ENCODE measurements around the gene AKAP9.
"Not testable (repeated sequence)": the region's sequence is repeated elsewhere in the genome, so short reads cannot be mapped to it uniquely, and the experiment has no call there.

AKAP9 gene

DNA sequence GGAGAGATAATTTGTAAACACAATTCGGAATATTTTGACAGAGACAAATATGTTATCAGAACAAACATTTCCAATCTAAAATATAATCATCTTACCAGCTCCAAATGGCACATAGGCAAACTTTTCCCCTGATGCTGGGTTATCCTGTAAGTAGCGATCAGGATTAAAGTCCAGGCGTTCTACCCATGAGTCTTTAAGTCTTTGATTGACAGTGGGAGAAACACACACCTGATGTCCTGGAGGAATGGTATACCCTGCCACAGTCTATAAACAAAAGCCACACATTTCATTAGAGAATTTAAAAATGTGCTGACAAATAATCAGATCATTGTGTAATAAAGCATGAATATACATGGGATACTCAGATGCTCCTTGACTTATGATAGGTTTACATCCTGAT is 176.3 kb downstream of the AKAP9 start:
- Histone ChIP-seq H3K27me3 (ENCODE audit: low read depth) (no peaks in the 10 kb centered on the region), H3K9me3 (no peaks in the 10 kb centered on the region), H3K4me1 (no peaks in the 10 kb centered on the region), H3K36me3 (replicated peaks) (peaks cover 35% of the 10 kb centered on the region), H3K4me3 (no peak overlapping the region)
- no peak for DNase-seq (ENCODE audit: low spot score in 2 of 2)
- in situ Hi-C loops (cut with MboI; ENCODE audit: low sequenced_read_pairs) = no loop called here

DNA sequence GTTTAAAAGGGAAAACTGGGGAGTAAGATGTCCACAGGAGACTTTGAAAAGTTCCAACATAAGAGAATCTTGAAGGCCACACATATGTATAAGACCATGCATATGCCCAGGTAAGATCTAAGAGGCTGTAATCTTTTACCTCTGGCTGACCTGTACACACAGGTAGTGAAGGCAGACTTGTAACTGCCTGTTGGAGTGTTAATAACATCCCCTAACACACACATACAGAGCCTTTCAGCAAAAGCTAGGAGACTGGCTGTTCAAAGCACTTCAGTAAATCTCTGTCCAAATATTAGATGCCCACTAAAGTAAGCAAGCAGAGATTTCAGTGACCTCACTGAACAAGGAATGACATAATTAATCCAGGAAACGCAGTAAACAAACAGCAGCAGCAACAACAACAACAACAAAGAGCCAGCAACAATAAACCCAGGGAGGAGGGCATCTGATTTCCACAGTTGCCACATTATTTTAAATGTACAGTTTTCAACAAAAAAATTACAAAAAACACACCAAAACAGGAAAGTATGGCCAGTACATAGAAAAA is 178.6 kb downstream of the AKAP9 start:
- Histone ChIP-seq H3K27me3 (ENCODE audit: low read depth) (no peaks in the 10 kb centered on the region), H3K9me3 (no peaks in the 10 kb centered on the region), H3K4me3 (no peak overlapping the region), H3K4me1 (no peaks in the 10 kb centered on the region), H3K36me3 (replicated peaks) (peaks cover 49% of the 10 kb centered on the region)
- DNase-seq (ENCODE audit: low spot score in 2 of 2) = no peak
- in situ Hi-C loops (cut with MboI; ENCODE audit: low sequenced_read_pairs) = no loop called here

DNA sequence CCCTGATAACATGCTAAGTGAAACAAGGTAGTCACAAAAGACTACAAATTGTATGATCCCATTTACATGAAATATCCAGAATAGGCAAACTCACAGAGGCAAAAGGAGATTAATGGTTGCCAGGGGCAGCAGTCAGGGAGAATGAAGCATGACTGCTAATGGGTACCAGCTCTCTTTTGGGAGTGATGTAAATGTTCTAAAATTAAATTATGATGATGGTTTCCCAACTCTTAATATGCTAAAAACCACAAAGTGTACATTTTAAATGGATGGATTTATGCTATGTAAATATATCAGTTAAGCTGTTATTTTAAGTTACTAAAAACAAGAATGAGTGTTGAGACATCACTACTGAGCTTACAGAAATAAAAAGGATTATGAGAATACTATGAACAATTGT is 181.0 kb downstream of the AKAP9 start:
- Histone ChIP-seq H3K9me3 (no peaks in the 10 kb centered on the region), H3K27me3 (ENCODE audit: low read depth) (no peaks in the 10 kb centered on the region), H3K4me3 (no peak overlapping the region), H3K36me3 (replicated peaks) (peaks cover 50% of the 10 kb centered on the region), H3K4me1 (no peaks in the 10 kb centered on the region)
- in situ Hi-C loops (cut with MboI; ENCODE audit: low sequenced_read_pairs) = no loop called here
- DNase-seq (ENCODE audit: low spot score in 2 of 2) = no peak

DNA sequence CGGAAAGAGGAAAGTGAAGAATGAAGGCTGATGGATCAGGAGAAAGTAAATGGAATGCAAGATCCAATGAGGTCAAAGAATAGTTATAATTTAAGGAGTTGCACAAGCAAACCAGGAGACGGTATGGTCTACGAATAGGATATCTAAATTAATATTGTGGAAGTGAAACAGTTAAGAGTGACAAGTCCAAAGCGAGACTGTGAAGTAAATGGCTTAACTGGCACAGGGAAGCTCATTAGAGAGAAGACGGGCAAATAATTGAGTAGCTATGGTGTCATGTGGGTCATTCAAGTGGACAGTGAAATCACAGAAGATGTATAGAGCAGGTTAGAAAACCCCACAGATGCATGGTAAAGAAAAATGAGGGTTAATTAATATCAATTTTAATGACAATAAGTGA is 190.4 kb downstream of the AKAP9 start:
- in situ Hi-C loops (cut with MboI; ENCODE audit: low sequenced_read_pairs) = no loop called here
- no peak for DNase-seq (ENCODE audit: low spot score in 2 of 2)
- no peak overlapping the region for H3K4me3 ChIP-seq
- peaks cover 16% of the 10 kb centered on the region for H3K4me1 ChIP-seq
- no peaks in the 10 kb centered on the region for H3K27me3 ChIP-seq (ENCODE audit: low read depth)
- no peaks in the 10 kb centered on the region for H3K9me3 ChIP-seq
- peaks cover 47% of the 10 kb centered on the region for H3K36me3 ChIP-seq (replicated peaks)

DNA sequence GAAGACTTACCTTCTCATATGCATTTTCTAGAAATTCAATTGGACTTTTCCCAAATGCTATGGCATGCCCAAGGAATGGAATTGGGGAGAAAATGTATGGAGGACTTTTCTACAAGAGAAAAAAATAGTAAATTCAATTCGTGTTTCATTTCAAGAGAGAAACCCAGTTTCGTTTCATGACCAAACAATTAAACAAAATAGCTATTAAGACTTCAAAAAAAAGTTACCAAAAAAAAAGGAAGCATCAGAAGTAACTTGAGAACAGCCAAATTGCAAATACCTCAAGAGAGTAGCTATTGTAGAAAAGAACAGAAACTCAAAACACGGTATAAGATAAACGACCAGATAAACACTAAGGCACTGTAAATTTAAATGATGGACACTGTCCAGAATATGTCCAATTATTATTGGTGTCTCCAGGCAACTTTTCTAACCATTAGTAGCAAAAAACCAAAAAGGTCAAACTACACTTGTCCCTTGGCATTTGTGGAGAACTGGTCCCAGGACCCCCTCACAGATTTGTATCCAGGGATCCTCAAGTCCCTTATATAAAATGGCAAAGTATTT is 191.2 kb downstream of the AKAP9 start:
- Histone ChIP-seq H3K9me3 (no peaks in the 10 kb centered on the region), H3K36me3 (replicated peaks) (peaks cover 40% of the 10 kb centered on the region), H3K4me1 (peaks cover 16% of the 10 kb centered on the region), H3K27me3 (ENCODE audit: low read depth) (no peaks in the 10 kb centered on the region), H3K4me3 (no peak overlapping the region)
- in situ Hi-C loops (cut with MboI; ENCODE audit: low sequenced_read_pairs) = no loop called here
- DNase-seq (ENCODE audit: low spot score in 2 of 2) = no peak

DNA sequence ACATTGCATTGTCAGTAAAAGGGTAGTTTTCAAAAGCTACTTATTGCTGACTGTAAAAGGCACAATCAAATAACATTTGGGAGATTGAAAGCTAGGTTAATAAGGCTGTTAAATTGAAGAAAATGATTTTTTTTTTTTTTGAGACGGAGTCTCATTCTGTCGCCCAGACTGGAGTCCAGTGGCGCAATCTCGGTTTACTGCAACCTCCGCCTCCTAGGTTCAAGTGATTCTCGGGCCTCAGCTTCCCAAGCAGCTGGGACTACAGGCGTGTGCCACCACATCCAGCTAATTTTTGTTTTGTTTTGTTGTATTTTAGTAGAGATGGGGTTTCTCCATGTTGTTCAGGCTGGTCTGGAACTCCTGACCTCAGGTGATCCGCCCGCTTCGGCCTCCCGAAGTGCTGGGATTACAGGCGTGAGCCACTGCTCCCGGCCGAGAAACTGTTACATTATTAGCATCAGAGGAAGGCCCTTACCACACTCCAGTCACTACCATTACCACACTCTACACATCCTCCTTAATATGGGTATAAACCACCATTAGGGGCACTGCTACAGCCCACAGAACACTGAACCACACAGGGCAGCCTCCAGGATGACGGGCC is 192.6 kb downstream of the AKAP9 start:
- Histone ChIP-seq H3K27me3 (ENCODE audit: low read depth) (no peaks in the 10 kb centered on the region), H3K4me3 (peak overlapping the region; percentile 87), H3K9me3 (no peaks in the 10 kb centered on the region), H3K36me3 (replicated peaks) (peaks cover 28% of the 10 kb centered on the region), H3K4me1 (peaks cover 16% of the 10 kb centered on the region)
- in situ Hi-C loops (cut with MboI; ENCODE audit: low sequenced_read_pairs) = no loop called here
- peak in 1 of 2 experiments; percentile 40 for DNase-seq (ENCODE audit: low spot score in 2 of 2)

DNA sequence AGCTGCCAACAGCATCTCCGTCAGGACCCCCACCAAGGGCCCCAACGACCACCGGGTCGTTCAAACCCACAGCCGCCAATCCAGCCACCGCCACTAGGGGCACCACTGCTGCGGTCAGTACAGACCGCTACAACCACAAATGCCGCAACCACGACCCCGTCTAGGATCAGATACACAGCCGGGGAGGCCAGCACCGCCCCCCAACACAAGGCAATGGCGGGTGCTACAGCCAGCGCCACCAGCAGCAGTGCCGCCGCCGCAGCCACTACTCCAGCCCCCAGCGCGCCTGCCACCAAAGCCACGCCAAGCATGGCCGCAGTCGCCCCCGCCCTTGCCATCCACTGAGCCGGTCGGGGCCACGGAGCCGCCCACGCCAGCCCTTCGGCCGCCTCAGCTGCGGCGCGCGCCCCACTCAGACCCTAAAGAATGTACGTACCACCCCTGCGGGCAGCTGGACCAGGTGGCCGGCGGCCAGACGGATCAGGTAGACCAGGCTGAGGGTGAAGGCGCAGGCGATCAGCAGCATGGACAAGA is 193.1 kb downstream of the AKAP9 start:
- peak; percentile 43 to 91 for DNase-seq (ENCODE audit: low spot score in 2 of 2)
- in situ Hi-C loops (cut with MboI; ENCODE audit: low sequenced_read_pairs) = no loop called here
- peak overlapping the region; percentile 87 for H3K4me3 ChIP-seq

DNA sequence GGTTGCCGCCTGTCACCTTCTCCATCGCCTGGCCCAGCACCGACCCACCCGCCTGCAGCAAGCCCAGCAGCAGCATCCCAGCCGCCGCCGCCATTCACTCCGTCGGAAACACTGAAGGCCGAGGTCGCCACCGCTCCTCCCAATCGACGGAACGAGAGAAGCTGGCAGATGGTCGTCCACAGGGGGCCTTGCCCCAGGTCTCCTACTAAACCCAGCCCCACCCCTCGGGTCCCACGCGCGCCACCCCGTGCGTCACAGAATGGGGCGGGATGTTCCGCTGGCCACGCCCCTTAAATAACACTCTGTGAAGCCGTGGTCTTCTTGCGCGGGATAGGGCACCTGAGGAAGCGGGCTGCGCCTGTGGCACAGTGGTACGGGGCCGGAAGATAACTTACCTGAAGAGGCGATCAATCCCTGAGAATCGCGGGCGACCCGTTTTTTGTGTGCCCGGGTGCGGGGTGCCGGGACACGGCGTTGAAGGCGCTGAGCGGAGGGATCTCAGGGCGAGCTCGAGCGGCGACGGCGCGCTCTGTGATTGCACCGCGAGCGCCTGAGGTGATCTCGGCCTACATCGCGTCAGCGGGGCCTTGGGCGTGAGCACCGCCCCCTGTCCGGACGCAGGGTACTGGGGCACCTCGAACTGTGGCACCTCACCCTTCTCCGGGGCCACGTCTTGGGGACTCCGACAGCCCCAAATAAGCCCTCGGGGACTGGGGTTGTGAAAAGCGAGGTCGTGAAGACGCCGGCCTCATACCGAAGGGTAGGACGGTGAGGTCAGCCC is 193.8 kb downstream of the AKAP9 start, which contains the start of gene CYP51A1:
Gene CYP51A1, minus strand, starts transcription at position 207 of the 781 bp plus-strand sequence. Its CDS starts 113 bp downstream, at position 94.
- Histone ChIP-seq H3K4me3 (peak within 1 kb of the TSS; percentile 87), H3K27me3 (ENCODE audit: low read depth) (no peaks in the 10 kb centered on the region), H3K4me1 (peaks cover 16% of the 10 kb centered on the region), H3K9me3 (0 out of 2 replicates have a peak, but pooled peaks cover under 1% of the 10 kb centered on the region), H3K36me3 (replicated peaks) (peaks cover 16% of the 10 kb centered on the region)
- peak; percentile 79 to 94 for DNase-seq (ENCODE audit: low spot score in 2 of 2)
- in situ Hi-C loops (cut with MboI; ENCODE audit: low sequenced_read_pairs) = no loop called here

More for the DNA sequence above, 193.1 kb downstream of the AKAP9 start:
- Histone ChIP-seq H3K9me3 (no peaks in the 10 kb centered on the region), H3K36me3 (replicated peaks) (peaks cover 22% of the 10 kb centered on the region), H3K27me3 (ENCODE audit: low read depth) (no peaks in the 10 kb centered on the region), H3K4me1 (peaks cover 16% of the 10 kb centered on the region)

DNA sequence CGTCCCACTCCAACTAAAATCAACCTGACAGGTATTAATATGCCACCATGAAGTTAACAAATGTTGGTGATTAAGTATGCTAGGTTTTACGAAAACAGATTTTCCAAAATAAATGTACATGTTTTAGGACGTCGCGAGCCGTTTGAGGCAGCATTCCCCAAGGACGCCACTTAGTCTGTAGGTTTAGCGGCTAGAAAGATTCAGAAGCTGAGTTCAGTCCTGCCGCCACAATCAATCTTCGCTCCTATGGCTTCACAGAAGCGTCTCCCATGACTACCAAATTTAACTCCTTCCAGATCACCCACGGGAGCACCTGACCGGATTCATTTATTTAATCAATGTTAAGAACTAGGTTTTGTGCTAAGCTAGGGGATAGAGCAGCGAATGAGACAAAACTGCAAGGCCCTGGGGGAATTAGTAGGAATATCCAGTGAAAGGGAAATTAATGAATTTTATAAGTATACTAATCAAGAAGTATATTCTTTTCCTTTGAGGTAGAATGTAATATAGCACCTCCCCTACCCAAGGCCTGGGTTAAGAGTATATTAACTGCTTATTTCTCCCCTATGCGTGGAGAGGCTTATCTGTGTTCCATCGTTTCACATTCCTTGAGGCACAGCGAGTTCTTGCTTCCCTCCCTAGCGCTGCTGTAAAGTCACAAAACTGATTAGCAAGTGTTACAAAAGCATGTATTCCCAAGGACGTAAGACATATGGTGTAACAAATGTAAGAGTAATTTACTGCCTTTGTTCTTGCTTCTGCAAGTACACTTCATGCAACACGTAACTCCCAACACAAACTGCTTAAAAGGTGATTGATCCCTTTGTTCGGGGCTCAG is 194.6 kb downstream of the AKAP9 start:
- peak; percentile 30 for DNase-seq (ENCODE audit: low spot score in 2 of 2)
- in situ Hi-C loops (cut with MboI; ENCODE audit: low sequenced_read_pairs) = no loop called here
- H3K4me1 ChIP-seq = peaks cover 16% of the 10 kb centered on the region

DNA sequence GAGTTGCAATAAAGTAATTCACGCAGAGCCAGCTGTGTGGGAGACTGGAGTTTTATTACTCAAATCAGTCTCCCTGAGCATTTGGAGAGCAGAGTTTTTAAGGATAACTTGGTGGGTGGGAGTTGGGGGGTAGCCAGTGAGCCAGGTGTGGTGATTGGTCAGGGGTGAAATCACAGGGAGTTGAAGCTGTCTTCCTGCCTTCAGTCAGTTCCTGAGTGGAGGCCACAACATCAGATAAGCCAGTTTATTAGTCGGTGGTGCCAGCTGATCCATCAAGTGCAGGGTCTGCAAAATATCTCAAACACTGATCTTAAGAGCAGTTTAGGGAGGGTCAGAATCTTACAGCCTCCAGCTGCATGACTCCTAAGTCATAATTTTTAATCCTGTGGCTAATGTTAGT is 196.9 kb downstream of the AKAP9 start:
- H3K27me3 ChIP-seq (ENCODE audit: low read depth) = no peaks in the 10 kb centered on the region
- H3K4me1 ChIP-seq = peaks cover 9% of the 10 kb centered on the region
- H3K4me3 ChIP-seq = no peak overlapping the region
- 0 out of 2 replicates have a peak, but pooled peaks cover 2% of the 10 kb centered on the region for H3K9me3 ChIP-seq
- in situ Hi-C loops (cut with MboI; ENCODE audit: low sequenced_read_pairs) = no loop called here
- H3K36me3 ChIP-seq (replicated peaks) = 0 out of 2 replicates have a peak, but pooled peaks cover 2% of the 10 kb centered on the region
- no peak for DNase-seq (ENCODE audit: low spot score in 2 of 2)

More for the DNA sequence above, 194.6 kb downstream of the AKAP9 start:
- Histone ChIP-seq H3K27me3 (ENCODE audit: low read depth) (no peaks in the 10 kb centered on the region), H3K4me3 (peak overlapping the region; percentile 87), H3K36me3 (replicated peaks) (peaks cover 8% of the 10 kb centered on the region), H3K9me3 (0 out of 2 replicates have a peak, but pooled peaks cover 2% of the 10 kb centered on the region)

DNA sequence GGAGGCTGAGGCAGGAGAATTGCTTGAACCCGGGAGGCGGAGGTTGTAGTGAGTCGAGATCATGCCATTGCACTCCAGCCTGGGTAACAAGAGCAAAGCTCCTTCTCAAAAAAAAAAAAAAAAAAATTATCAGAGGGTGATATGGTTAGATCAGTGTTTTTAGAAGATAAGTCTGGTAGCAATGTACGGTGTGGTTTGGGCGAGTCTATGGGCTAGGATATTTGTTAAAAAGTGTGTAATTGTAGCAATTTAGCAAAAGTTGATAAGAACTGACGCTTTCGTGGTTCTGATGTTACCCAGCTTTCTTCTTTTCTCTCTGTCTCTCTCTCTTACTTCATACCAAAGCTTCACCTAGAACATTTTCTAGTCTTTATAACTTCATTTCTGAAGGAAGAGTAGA is 200.5 kb downstream of the AKAP9 start:
- no peak for DNase-seq (ENCODE audit: low spot score in 2 of 2)
- H3K4me3 ChIP-seq = no peak overlapping the region
- in situ Hi-C loops (cut with MboI; ENCODE audit: low sequenced_read_pairs) = no loop called here
- H3K4me1 ChIP-seq = no peaks in the 10 kb centered on the region
- no peaks in the 10 kb centered on the region for H3K27me3 ChIP-seq (ENCODE audit: low read depth)
- no peaks in the 10 kb centered on the region for H3K36me3 ChIP-seq (replicated peaks)
- peaks cover 2% of the 10 kb centered on the region; the same call in 1 of the 2 replicates for H3K9me3 ChIP-seq

DNA sequence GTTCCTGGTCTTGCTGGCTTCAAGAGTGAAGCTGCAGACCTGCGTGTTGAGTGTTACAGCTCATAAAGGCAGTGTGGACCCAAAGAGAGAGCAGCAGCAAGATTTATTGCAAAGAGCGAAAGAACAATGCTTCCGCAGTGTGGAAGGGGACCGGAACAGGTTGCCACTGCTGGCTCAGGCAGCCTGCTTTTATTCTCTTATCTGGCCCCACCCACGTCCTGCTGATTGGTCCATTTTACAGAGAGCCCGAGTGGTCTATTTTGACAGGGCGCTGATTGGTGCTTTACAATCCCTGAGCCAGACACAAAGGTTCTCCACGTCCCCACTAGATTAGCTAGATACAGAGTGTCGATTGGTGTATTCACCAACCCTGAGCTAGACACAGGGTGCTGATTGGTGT is 202.1 kb downstream of the AKAP9 start:
- H3K27me3 ChIP-seq (ENCODE audit: low read depth); H3K36me3 ChIP-seq (replicated peaks); DNase-seq (ENCODE audit: low spot score in 2 of 2); H3K4me3 ChIP-seq; H3K9me3 ChIP-seq; H3K4me1 ChIP-seq; in situ Hi-C loops (cut with MboI; ENCODE audit: low sequenced_read_pairs): not testable (repeated sequence)
